HL-60 (cell line): ENCODE data around the gene ESPN.
"Not testable (repeated sequence)": the region's sequence is repeated elsewhere in the genome, so short reads cannot be mapped to it uniquely, and the experiment has no call there.

Experiments
- DNase-seq, 2 experiments: peaks; one replicate each; pipeline ENCODE4 v3.0.0-alpha.2; 2010 to 2020; ENCODE audit warnings: low read depth in 1 of 2, low spot score in 1 of 2
- H3K27ac ChIP-seq: fragments of 250-450 bp; sonication (Bioruptor Pico); replicated peaks from 2 replicates; pipeline ENCODE4 v1.5.1; 2020; ENCODE audit warnings: mild to moderate bottlenecking, moderate library complexity
- H3K27me3 ChIP-seq: fragments of 250-450 bp; sonication (Bioruptor Pico); 2 replicates; pipeline ENCODE4 v1.5.1; 2021; ENCODE audit warnings: mild to moderate bottlenecking, moderate library complexity; ENCODE audit not compliant: insufficient read depth, poor library complexity, severe bottlenecking
- H3K4me3 ChIP-seq: replicated peaks from 2 replicates; pipeline ENCODE4 v1.5.1; 2011; ENCODE audit warnings: mild to moderate bottlenecking, control low read depth, low read length; ENCODE audit not compliant: insufficient read depth
- CTCF ChIP-seq: IDR thresholded peaks from one replicate; pipeline ENCODE4 v1.5.1; 2011; ENCODE audit warnings: low read length, control low read depth, inconsistent platforms; ENCODE audit not compliant: insufficient read depth
- GABPA ChIP-seq: IDR thresholded peaks from 2 replicates; pipeline ENCODE4 v1.6.1; 2012; ENCODE audit warnings: low read depth
- POLR2AphosphoS5 ChIP-seq: IDR thresholded peaks from 2 replicates; pipeline ENCODE4 v1.6.1; 2012; ENCODE audit warnings: low read depth
- REST ChIP-seq: IDR thresholded peaks from 2 replicates; pipeline ENCODE4 v1.6.1; 2012; ENCODE audit warnings: low read depth; ENCODE audit not compliant: insufficient replicate concordance
- SPI1 ChIP-seq: IDR thresholded peaks from 2 replicates; pipeline ENCODE4 v1.6.1; 2012; ENCODE audit warnings: low read depth, mild to moderate bottlenecking, borderline replicate concordance

The ESPN gene

GRCh38 chr1:6444377-6444776, 19.8 kb downstream of the ESPN start:
- Histone ChIP-seq H3K27me3 (peaks cover 35% of the 10 kb centered on the region), H3K27ac (no peak overlapping the region), H3K4me3 (no peak overlapping the region)
- no peak for DNase-seq
- TF ChIP-seq SPI1 (no peak), POLR2AphosphoS5 (no peak), REST (no peak), GABPA (no peak), CTCF (no peak)

- peaks cover 36% of the 10 kb centered on the region for H3K27me3 ChIP-seq
These were observed 20.6 kb downstream of the ESPN start for GRCh38 chr1:6445062-6445763.

GRCh38 chr1:6445929-6446328, 21.4 kb downstream of the ESPN start:
- not testable (repeated sequence) for H3K4me3 ChIP-seq, H3K27ac ChIP-seq, DNase-seq
- peaks cover 39% of the 10 kb centered on the region for H3K27me3 ChIP-seq

More at GRCh38 chr1:6445062-6445763, 20.6 kb downstream of the ESPN start:
- no peak overlapping the region for H3K27ac ChIP-seq
- TF ChIP-seq CTCF = no peak
- no peak for TF ChIP-seq REST
- H3K4me3 ChIP-seq = no peak overlapping the region
- DNase-seq = peak in 1 of 2 experiments; percentile 28

GRCh38 chr1:6446665-6447015, 22.1 kb downstream of the ESPN start:
- TF ChIP-seq REST (no peak), POLR2AphosphoS5 (no peak), SPI1 (no peak), CTCF (no peak), GABPA (no peak)
- no peak for DNase-seq
- Histone ChIP-seq H3K27ac (no peak overlapping the region), H3K27me3 (peaks cover 39% of the 10 kb centered on the region), H3K4me3 (no peak overlapping the region)
